ENCODE results near the gene NTHL1. TPM values are rescaled to one million over a fixed set of nuclear protein-coding genes. Genes with fewer than 3 reads are reported as not detected.

Gene NTHL1
- total RNA-seq, 4 donors from 2014 or later: 14.9 to 28.8 (median 19.9) TPM

GRCh38 chr16:2005646-2006045 lies 42.0 kb downstream of the NTHL1 start:
- no peak overlapping the region for H3K4me3 ChIP-seq
- TF ChIP-seq CTCF (IDR thresholded peaks at IDR 0.05) (no peak), POLR2A (IDR thresholded peaks at IDR 0.05) (no peak)
- H3K27me3 ChIP-seq: no peaks in the 10 kb centered on the region
- DNase-seq: no peak
- H3K9me3 ChIP-seq: no peaks in the 10 kb centered on the region
- H3K4me1 ChIP-seq: peaks cover 16 to 58% (median 24%) of the 10 kb centered on the region in 4 donors
- peaks cover 0 to 28% (median 3%) of the 10 kb centered on the region in 3 donors for H3K36me3 ChIP-seq
- no peak overlapping the region for H3K27ac ChIP-seq

- Histone ChIP-seq H3K27me3 (no peaks in the 10 kb centered on the region), H3K4me3 (no peak overlapping the region), H3K9me3 (no peaks in the 10 kb centered on the region), H3K4me1 (peaks cover 16 to 51% (median 24%) of the 10 kb centered on the region in 4 donors), H3K36me3 (peaks cover 0 to 35% (median 3%) of the 10 kb centered on the region in 3 donors), H3K27ac (no peak overlapping the region)
- DNase-seq: no peak
- no peak for TF ChIP-seq POLR2A (IDR thresholded peaks at IDR 0.05)
- TF ChIP-seq CTCF (IDR thresholded peaks at IDR 0.05): no peak
Observed at GRCh38 chr16:2004795-2005517, 42.7 kb downstream of the NTHL1 start.

- peak overlapping the region in 1 of 4 donors; percentile 20 for H3K4me3 ChIP-seq
- no peaks in the 10 kb centered on the region for H3K9me3 ChIP-seq
- TF ChIP-seq POLR2A (IDR thresholded peaks at IDR 0.05) (no peak), CTCF (IDR thresholded peaks at IDR 0.05) (peak; percentile 94 to 98 (median 98))
- no peaks in the 10 kb centered on the region for H3K27me3 ChIP-seq
- H3K4me1 ChIP-seq: peaks cover 16 to 51% (median 24%) of the 10 kb centered on the region in 4 donors
- peaks cover 0 to 44% (median 3%) of the 10 kb centered on the region in 3 donors for H3K36me3 ChIP-seq
- H3K27ac ChIP-seq: peak overlapping the region in 3 of 4 donors; percentile 49 to 72 (median 55)
- peak; percentile 93 to 96 (median 95) for DNase-seq
Observed at GRCh38 chr16:2003827-2004641, 43.6 kb downstream of the NTHL1 start.

- Histone ChIP-seq H3K36me3 (peaks cover 0 to 51% (median 3%) of the 10 kb centered on the region in 3 donors), H3K27me3 (no peaks in the 10 kb centered on the region), H3K9me3 (no peaks in the 10 kb centered on the region), H3K4me3 (no peak overlapping the region), H3K4me1 (peaks cover 16 to 46% (median 19%) of the 10 kb centered on the region in 4 donors), H3K27ac (peak overlapping the region in 1 of 4 donors; percentile 72)
- DNase-seq: no peak
- TF ChIP-seq CTCF (IDR thresholded peaks at IDR 0.05) (no peak), POLR2A (IDR thresholded peaks at IDR 0.05) (no peak)
Observed at GRCh38 chr16:2003231-2003826, 44.3 kb downstream of the NTHL1 start.

- Histone ChIP-seq H3K27me3 (no peaks in the 10 kb centered on the region), H3K4me3 (no peak overlapping the region), H3K4me1 (peaks cover 9 to 44% (median 12%) of the 10 kb centered on the region in 4 donors), H3K9me3 (no peaks in the 10 kb centered on the region), H3K36me3 (peaks cover 0 to 58% (median 3%) of the 10 kb centered on the region in 3 donors), H3K27ac (no peak overlapping the region)
- DNase-seq: no peak
- no peak for TF ChIP-seq CTCF (IDR thresholded peaks at IDR 0.05)
- no peak for TF ChIP-seq POLR2A (IDR thresholded peaks at IDR 0.05)
Observed at GRCh38 chr16:2002406-2003230, 45.0 kb downstream of the NTHL1 start.

All from Peyer's patch (tissue), 4 donors.